ENCODE data around the gene PKP1.

PKP1 gene

DNA sequence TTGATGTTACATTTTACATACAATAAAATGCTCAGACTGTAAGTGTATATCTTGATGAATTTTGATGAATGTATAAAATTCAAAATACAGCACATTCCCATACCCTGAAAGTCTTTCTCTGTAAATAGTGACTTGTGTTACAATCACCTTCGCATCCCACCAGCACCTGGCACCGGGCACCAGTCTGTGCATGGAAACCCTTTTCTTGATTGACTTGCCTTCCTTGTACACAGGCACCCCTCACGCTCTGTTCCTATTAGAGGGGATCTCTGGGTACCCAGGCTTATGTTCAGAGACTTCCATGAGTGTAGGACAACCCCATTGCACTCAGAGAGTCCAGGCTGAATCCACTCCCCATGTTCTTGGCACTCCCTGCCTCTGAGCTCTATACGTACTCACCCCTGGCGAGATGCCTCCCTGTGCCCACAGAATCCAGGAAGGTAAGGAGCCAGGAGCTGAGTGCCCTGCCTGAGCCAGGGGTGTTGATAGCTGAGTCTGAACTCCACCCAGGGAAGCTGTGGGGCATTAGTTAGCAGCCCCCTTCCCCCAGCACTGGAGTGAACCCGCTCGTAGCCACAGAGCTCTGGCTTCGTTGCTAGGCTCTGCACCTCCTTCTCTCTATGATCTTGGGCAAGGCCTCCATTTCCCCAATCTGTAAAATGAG is 22.5 kb upstream of the PKP1 start:
- no peak for DNase-seq (ENCODE audit: low spot score)

DNA sequence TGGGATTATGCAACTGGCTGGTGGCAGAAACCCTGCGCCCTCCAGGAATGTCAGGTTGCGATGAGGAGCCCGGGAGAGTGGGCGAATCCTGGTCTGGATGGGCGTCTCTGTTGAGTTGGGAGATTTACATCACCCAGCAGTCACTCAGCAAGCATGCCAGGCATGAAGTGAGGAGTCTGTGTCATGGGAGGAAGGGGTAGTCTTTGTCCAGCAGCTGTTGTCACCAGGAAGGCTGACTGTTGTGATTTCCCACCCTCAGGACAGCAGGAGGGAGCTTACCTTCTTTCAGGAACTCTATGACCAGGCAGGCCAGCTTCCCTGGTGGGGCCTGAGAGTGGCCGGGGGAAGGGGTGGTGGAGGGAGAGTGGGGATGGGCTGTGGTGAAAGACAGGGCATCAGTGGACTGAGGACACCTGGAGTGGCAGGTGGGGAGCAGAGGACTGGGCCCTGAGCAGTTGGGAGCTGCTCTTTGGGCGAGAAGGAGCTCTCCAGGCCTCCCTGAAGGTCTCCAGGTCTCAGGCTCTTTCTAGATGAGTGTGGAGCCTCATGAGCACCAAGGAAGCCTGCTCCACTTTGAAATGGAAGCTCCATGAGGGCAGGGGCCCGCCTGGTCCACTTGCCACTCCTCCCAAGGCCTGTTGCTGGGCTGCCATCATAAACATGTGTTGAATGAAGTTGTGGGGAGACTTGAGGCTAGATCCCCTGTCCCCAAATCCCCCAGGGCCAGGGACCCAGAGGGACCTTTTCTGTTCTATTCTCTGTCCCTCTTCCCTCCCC is 21.3 kb upstream of the PKP1 start:
- DNase-seq (ENCODE audit: low spot score) = no peak

DNA sequence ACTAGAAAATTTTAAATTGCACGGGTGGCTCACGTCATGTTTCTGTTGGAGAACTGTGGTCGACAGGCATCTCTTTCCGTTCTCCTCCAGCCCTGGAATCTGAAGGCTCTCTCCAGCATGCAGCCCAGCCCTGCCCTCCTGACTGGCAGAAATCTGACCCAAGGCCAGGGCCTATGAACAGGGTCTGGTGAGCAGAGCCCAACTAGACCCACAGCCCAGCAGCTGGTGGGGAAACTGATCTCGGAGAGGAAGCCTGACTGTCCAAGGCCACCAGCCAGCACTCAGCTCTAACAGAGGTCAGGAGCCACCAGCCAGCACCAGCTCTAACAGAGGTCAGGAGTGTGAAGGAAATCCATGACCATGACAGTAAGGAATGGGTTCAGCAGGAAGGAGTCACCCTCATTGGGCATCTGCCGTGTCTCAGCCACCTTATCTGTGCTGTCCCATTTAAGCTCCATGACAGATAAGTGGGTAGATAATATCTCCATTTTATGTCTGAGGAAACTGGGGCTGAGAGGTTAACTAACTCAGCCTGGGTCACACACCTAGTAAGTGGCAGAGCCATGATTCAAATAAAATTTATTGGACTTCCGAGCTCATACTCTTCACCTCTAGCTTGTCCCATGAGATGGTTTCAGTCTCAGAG is 20.2 kb upstream of the PKP1 start:
- DNase-seq (ENCODE audit: low spot score) = no peak

DNA sequence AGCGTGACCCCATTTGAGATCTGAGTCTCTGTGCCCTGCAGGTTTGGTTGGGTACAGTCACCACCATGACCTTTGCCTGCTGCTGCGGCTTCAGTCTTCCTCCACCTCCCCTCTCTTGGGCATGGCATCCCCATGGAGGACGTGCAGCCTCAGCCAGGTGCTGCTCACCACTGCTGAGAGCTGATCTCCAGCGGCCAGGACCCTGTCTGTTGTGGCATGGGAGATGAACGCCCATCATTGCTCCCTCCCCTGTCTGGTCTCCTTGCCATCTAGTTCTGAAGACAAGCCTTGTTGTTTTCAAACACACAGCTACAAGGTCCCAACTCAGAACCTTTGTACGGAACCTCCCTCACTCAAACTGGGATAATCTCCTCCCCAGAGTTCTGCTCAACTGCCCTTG is 19.2 kb upstream of the PKP1 start:
- DNase-seq (ENCODE audit: low spot score) = no peak

DNA sequence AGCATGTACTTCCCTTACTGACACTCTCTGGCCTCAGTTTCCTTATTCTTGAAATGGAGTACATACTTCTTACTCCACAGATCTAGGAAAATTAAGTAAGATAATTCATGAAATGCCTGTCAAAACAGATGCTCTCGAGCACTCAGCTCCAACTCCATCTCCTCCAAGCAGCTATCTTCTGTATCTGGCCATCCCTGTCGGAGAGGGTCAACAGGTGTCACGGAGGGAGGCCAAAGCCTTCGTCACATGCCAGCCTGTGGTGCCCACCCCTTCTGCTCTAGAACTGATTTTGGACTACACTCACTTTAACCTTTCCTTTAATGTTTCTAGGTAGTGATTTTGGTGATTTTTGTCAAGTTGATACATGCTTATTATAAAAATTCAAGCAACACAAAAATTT is 18.8 kb upstream of the PKP1 start:
- DNase-seq (ENCODE audit: low spot score) = no peak

DNA sequence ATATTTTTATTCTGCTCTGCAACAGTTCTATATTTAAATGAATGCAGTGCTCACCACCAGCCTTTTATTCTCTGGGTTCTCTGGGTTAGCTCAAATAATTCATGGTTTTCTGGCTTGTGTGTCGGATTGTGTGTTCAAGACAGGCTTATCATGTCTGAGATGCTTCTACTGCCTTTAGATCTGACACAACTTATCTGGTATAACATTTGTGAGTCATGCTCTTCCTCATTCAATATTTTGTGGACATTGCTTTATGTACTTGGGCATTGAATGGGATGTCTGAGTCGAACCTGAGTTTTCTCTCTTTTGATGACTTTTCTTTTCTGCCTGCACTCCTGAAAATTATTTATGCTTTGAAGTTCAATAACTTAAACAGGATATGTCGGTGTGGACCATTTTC is 17.6 kb upstream of the PKP1 start:
- no peak for DNase-seq (ENCODE audit: low spot score)

DNA sequence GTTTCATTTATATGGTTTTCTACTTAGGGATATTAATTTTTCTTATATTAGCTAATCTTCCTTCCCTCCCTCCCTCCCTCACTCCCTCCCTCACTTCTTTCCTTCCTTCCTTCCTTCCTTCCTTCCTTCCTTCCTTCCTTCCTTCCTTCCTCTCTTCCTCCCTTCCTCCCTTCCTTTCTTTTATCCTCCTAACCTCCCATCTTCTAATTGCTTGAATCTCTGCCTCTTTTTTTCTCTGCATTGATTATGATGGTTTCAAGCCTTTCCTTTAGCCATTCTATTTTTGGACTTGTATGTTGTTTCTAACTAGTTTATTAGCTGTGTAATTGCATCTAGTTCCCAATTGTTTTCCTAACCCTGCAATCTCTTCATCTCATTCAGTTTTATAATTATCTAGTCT is 17.0 kb upstream of the PKP1 start:
- no peak for DNase-seq (ENCODE audit: low spot score)

DNA sequence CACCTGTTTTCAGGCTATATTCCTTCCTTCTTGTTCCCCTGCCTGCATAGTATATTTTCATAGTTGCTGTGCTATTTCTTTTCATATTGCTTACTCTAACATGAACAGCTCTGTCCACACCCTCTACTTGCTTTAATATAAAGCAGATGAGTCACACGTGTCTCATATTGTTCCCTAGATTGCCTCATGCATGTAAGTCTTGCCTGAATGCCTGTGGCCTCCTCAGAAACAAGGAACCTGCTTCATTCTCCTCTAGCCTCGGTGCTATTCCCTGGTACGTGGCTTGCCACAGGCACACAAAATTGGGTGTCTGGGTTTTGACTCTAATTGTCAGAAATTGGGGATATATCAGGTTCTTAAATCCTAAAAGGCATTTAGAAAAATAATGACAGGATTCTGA is 16.5 kb upstream of the PKP1 start:
- DNase-seq (ENCODE audit: low spot score) = peak; percentile 62

DNA sequence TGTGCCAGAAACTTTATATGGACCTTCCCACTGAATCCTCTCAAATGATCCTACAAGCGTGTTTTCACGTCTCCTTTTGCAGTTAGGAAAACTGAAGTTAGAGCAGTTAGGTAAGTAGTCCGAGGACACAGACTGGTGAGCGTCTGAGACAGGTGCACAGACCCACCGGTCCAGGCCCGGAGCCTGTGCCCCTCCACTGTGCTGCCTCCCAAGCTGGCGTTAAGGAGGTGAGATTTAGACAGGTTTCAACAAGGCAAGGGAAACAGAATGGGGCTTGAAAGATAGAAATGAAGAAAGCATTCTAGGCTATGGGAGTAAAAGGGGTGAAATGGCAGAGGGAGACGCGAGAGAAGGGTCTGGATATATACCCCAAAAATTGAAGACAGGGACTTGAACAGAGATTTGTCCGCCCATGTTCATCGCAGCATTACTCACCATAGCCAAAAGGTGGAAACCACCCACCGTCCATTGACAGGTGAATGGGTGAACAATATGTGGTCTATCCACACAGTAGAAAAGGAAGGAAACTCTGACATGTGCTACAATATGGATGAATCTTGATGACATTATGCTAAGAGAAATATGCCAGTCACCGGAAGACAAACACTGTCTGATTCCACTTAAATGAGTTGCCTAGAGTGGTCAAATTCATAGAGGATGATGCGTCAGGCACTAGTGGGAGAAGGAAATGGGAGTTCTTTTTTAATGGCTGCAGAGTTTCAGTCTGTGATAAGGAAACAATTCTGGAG is 15.7 kb upstream of the PKP1 start:
- DNase-seq (ENCODE audit: low spot score) = no peak

DNA sequence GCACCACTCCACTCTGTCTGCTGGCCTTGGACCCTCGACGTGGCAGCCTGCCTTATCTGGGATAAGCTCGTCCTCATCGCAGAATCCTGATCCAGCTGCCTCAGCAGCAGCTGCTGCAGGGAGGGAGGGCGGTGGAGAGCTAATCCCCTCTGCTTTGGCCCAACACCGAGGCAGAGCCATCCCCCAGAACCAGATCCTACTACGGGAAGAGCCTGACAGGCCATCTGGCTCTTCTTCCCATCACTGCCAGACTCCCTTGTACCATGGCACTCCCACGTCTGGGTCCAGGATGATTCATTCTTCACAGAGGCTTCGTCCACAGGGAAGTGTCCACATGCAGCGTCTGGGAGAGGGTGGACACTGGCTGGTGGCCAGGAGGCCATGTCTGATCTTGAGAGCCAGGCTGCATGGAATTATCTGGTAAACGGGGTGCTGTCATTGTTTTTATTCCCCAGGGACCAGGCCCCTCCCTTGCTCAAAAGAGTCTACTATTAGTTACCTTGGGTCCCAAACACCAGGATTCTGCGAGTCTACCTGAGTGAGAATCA is 14.6 kb upstream of the PKP1 start:
- no peak for DNase-seq (ENCODE audit: low spot score)

DNA sequence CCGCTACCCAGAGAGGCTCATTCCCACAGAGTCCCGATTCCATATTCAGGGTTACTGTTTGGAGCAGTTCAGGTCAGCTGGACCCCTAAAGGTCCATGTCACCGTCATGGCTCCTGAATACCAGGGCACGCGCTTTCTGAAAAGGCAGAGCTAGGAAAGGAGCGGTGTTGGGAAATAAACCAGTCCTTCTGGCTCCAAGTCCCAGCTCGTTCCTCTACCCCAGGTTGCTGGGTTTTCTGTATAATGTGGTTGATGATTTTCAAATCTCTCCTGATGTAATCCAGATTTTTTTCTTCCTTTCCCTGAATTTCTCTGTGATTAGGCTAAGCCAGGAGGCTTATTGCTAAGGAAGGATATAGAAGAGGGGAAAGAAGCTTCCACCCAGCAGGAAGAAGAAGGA is 14.0 kb upstream of the PKP1 start:
- DNase-seq (ENCODE audit: low spot score) = no peak

DNA sequence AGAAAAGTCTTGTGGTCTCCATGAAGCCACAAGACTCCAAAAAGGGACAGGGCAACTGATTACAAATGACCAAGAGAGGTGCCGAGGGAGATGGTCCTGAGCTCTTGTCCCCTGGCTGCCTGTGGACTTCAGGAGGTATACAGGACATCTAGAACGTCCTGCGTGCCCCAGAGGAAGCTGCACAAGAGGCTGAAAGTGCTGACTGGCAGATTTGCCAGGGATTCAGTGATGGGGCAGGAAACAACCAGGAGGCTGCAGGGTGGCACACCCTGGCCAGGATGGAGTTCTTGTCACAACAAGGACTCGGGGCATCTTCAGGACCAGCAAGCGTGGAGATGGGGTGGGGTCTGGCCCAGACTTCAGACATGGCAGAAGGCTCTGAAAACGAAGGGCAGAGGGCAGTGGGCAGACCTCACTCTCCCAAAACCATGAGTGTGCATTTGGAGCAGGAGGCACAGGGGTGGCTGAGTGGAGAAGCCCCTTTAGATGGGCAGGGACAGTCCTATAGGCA is 13.4 kb upstream of the PKP1 start:
- no peak for DNase-seq (ENCODE audit: low spot score)

DNA sequence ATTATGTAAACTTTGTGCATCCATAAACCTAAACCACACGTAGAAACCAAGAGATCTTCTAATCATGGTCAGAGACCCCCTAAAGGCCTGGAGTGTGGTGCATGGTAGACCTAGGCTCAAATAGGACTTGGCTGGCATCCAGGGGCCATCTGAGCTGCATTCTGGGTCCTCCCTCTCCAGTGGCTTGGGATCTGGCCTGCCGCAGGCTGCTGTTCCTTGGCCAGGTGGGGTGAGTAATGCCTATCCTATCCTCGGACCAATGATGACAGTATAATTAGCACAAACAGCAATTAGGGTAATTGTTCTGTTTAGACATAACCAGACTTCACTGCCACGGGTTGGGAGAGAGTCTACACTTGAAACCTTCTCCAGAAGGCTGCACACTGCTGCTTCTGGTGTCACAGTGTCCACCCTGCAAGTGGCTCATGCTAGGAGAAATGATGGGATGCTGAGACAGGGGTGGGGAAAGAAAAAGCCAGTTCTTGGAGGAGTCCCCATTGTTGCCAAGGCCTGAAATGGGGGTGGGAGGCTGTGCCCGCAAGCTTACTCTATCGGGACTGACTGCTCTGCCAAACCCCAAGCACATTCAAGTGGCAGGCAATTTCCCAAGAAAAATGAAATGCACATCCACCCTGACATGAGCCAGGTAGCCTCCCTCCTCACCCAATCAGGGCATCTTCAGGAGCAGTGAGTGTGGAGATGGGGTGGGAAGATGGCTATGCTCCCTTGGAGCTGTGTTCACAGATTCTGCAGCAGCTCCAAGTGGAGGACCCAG is 12.5 kb upstream of the PKP1 start:
- DNase-seq (ENCODE audit: low spot score) = no peak

DNA sequence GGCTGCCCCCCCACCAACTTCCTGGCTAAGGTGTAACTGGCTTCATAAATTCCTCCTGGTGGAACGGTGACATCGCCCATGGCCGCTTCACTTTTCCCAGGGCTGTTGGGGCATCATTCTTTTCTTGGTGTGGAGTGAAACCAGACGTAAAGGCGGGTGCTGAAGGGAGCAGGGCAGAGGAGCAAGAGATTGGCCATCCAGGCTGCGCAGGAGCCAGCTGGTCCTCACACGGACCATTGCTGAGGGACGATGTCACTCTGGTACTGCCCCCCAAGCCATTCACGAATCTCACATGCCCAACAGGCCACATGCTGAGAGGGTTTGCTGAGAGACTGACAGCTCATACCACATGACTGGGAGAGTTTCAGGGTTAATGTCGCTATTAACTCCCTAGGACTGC is 10.5 kb upstream of the PKP1 start:
- DNase-seq (ENCODE audit: low spot score) = no peak

DNA sequence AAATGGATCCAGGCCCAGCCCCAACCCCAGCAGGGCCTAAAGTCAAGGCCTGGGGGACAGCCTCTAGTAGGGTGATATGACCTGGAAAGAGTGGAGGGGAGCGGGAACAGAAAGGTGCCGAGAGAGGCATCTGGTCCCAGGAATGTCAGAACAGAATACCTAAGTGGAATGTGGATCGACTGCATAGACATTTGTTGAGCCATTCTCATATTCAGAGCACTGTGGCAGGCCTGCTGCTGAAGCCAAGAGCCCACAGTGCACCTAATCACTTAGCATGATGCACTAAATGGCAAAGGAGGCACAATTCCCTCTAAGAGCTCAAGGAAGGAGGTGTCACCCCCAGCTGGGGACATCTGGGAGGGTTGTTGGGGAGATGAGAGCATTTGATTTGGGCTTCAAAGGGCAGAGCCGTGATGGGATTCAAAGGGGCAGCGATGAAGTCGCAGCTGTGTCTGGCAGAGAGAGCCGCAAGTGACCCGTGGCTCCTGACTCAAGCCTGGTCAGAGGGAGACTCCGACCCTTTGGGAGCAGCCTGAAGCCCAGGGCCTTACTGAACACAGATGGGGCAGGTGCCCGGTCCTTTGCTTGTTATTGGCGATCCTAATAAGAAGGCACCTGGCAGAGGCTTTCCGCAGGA is 8.6 kb upstream of the PKP1 start:
- DNase-seq (ENCODE audit: low spot score) = no peak

DNA sequence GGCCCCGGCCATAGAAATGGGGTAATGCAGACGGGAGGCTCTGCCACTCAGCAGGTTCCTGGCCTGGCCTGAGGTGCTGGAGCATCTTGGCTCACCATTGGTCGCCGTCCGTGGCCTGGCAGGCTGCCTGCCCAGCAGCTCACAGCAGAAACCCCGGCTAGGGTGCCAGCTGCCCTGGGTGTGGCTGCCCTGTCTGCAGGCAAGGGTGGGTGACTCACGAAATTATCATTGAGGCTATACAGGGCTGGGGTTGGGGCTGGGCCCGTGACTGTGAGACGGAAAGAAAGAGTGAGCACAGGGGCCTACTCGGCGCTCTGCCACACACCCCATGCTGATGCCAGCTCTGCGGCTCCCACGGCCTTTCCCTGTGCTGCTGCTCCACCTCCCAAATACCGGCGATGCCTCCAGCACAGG is 8.0 kb upstream of the PKP1 start:
- DNase-seq (ENCODE audit: low spot score) = no peak

DNA sequence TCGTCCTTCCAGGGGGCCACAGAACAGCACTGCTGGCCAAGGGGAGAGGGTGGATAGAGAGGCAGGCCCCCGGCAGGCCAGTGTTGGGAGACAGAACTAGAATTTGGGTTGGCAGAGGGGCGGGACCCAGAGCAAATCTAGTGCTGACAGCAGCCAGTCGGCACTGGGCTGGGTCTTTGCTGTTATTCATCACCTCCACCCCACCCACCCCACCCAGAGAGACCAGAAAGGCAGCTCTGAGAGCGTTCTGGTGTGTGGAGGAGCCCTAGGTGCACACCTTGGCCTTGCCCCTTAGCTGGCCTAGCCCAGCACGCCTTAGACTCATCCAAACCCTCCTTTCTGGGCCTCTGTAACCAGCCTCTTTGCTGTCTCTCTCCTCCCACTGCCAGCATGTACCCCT is 6.4 kb upstream of the PKP1 start:
- DNase-seq (ENCODE audit: low spot score) = no peak

DNA sequence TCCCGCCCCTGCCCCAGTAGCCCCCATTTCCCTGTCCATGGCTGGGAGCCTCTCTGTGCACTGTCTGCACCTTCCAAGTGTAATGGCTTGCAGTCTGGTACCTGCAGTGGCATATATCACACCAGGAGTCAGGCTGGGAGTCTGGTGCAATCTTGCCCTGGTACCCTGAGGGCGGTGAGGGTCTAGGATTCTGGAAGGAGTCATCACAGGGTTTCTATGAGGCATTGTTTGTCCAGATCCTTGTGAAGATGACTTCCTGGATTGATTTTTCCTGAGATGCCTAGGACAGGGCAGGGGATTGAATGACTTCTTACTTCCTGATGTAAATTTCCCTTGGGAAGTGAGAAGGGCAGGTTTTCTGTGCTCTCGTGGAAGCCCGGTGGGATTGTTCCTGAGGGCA is 5.9 kb upstream of the PKP1 start:
- DNase-seq (ENCODE audit: low spot score) = no peak

DNA sequence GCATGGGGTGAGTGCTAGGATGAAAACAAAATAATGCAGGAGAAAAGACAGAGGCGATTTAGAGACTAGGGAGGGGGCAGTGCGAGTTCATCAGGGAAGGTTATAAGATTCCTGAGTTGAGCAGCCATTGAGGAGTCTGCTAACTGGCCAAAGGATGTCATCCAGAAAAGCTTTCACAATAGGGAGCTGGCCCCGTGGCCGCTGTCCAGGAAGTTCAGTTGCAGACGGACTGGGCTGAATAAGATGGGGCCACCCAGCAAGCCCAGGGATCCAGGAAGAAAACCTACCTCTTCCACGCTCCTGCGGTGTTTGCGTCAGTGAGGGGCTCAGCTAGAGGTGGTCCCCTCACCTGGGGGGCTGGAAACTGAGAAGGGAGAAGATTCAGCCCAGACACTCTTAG is 4.0 kb upstream of the PKP1 start:
- no peak for DNase-seq (ENCODE audit: low spot score)

DNA sequence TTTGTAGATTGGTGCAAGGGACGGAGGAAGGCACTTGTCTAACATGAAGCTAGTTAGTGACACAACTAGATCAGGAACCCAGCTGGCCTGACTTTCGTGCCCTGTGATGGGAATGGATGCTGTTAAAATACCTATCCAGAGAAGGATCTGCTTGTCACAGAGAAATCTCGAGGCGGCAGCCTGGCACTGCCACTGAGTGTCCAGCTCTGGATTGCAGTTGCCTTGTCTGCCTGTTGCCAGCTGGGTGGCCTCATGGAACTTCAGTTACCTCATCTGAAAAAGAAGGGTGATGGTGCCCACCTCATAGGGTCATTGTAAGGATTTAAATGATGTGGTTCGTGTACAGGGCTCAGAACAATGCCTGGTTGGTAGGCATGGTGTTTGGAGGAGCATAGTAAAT is 2.4 kb upstream of the PKP1 start:
- DNase-seq (ENCODE audit: low spot score) = no peak

DNA sequence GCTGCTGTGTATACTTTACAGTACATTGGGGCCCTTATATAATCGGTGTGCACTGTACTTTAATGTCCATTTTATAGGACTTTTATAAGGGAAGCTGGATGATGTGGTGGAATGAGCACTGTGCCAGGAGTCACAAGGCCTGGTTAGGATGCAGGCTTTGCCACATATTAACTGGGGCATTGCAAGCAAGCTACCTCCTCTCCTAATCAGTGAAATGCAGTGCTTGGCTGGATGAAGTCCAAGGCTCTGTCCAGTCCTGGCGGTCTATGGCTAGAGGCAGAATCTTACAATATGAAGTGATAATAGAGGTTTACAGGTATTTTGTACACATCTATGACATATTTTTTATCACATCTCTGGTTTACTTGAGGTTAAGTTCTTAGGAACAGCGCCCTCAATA is 1.7 kb upstream of the PKP1 start:
- no peak for DNase-seq (ENCODE audit: low spot score)

Measured in COLO829 (cell line).